CD14-positive monocyte (primary cell): Measurements from ENCODE around the gene PSMC5. TPM values are rescaled to one million over a fixed set of nuclear protein-coding genes. Genes with fewer than 3 reads are reported as not detected.

ENCODE experiments used
- DNase-seq, 3 donors: peaks; one replicate each; pipeline ENCODE4 v3.0.0-alpha.2; 2011 to 2022
- H2AFZ ChIP-seq: 2 replicates; pipeline ENCODE4 v1.6.0; 2012; ENCODE audit warnings: mild to moderate bottlenecking, low read depth, low read length, inconsistent platforms; ENCODE audit not compliant: insufficient read depth, poor library complexity, severe bottlenecking
- H3K27ac ChIP-seq, 2 donors: 1 replicate in 1 of 2; 2 replicates in 1 of 2; pipeline ENCODE4 v1.5.1; 2012 to 2013; ENCODE audit warnings: low read length in 2 of 2, control low read depth in 1 of 2, inconsistent platforms in 1 of 2, low read depth in 1 of 2, mild to moderate bottlenecking in 1 of 2
- H3K27me3 ChIP-seq, 2 donors: one replicate each; pipeline versions ENCODE4 v1.6.0 to v1.6.1; 2011 to 2013; ENCODE audit warnings: low read length in 2 of 2; ENCODE audit not compliant: control insufficient read depth in 2 of 2, insufficient read depth in 2 of 2
- H3K36me3 ChIP-seq, 2 donors: replicated peaks in 1 of 2; 1 replicate in 1 of 2; 2 replicates in 1 of 2; pipeline versions ENCODE4 v1.5.1 to v1.6.1; 2012 to 2013; ENCODE audit warnings: low read length in 2 of 2, control low read depth in 1 of 2, inconsistent platforms in 1 of 2, mild to moderate bottlenecking in 1 of 2; ENCODE audit not compliant: insufficient read depth in 2 of 2, control insufficient read depth in 1 of 2
- H3K4me1 ChIP-seq, 2 donors: 1 replicate in 1 of 2; 2 replicates in 1 of 2; pipeline versions ENCODE4 v1.5.1 to v1.6.1; 2012 to 2013; ENCODE audit warnings: low read length in 2 of 2, control low read depth in 1 of 2, inconsistent platforms in 1 of 2, mild to moderate bottlenecking in 1 of 2, moderate library complexity in 1 of 2; ENCODE audit not compliant: insufficient read depth in 2 of 2, control insufficient read depth in 1 of 2
- H3K4me2 ChIP-seq: replicated peaks from 2 replicates; pipeline ENCODE3; 2012; ENCODE audit warnings: low read length, moderate library complexity, mild to moderate bottlenecking; ENCODE audit not compliant: poor library complexity, severe bottlenecking; ENCODE audit errors: extremely low read depth
- H3K4me3 ChIP-seq, 3 experiments: fragments of 200-600 bp in 1 of 3; sonication (generic) in 1 of 3; replicated peaks in 1 of 3; 1 replicate in 2 of 3; 2 replicates in 1 of 3; pipeline ENCODE4 v1.5.1; 2011 to 2013; ENCODE audit warnings: low read length in 3 of 3, mild to moderate bottlenecking in 3 of 3, control low read depth in 2 of 3, low read depth in 2 of 3, inconsistent platforms in 1 of 3, moderate library complexity in 1 of 3
- H3K79me2 ChIP-seq: 2 replicates; pipeline ENCODE4 v1.6.0; 2012; ENCODE audit warnings: mild to moderate bottlenecking, control low read depth, inconsistent platforms, low read length, moderate library complexity; ENCODE audit not compliant: insufficient read depth
- H3K9ac ChIP-seq: 2 replicates; pipeline ENCODE4 v1.6.0; 2017; ENCODE audit warnings: low read length, mild to moderate bottlenecking; ENCODE audit not compliant: insufficient read depth, poor library complexity, severe bottlenecking
- H3K9me3 ChIP-seq, 2 donors: replicated peaks in 1 of 2; 1 replicate in 1 of 2; 2 replicates in 1 of 2; pipeline versions ENCODE4 v1.5.1 to v1.6.1; 2012 to 2013; ENCODE audit warnings: low read length in 2 of 2, control low read depth in 1 of 2; ENCODE audit not compliant: control insufficient read depth in 1 of 2, insufficient read depth in 1 of 2
- H4K20me1 ChIP-seq: 2 replicates; pipeline ENCODE4 v1.6.0; 2012; ENCODE audit warnings: mild to moderate bottlenecking, low read length, control low read depth, moderate library complexity; ENCODE audit not compliant: insufficient read depth
- H3K27ac Mint-ChIP-seq, 7 donors: one replicate each; pipeline ENCODE4 v1.8.0; 2020; ENCODE audit warnings: mild to moderate bottlenecking in 7 of 7, mixed read lengths in 7 of 7, moderate library complexity in 6 of 7, inconsistent platforms in 2 of 7
- H3K27me3 Mint-ChIP-seq, 3 donors: one replicate each; pipeline ENCODE4 v1.8.0; 2021 to 2022; ENCODE audit warnings: low read depth in 3 of 3, mild to moderate bottlenecking in 3 of 3, mixed read lengths in 3 of 3, moderate library complexity in 3 of 3, inconsistent platforms in 1 of 3
- H3K36me3 Mint-ChIP-seq, 2 donors: one replicate each; pipeline ENCODE4 v1.8.0; 2020; ENCODE audit warnings: mixed read lengths in 2 of 2, inconsistent platforms in 1 of 2, mild to moderate bottlenecking in 1 of 2
- H3K4me1 Mint-ChIP-seq: one replicate; pipeline ENCODE4 v1.8.0; 2020; ENCODE audit warnings: mild to moderate bottlenecking, mixed read lengths
- H3K4me3 Mint-ChIP-seq, 2 donors: one replicate each; pipeline ENCODE4 v1.8.0; 2020; ENCODE audit warnings: mild to moderate bottlenecking in 2 of 2, mixed read lengths in 2 of 2, moderate library complexity in 1 of 2
- H3K9me3 Mint-ChIP-seq, 7 donors: one replicate each; pipeline ENCODE4 v1.8.0; 2020 to 2022; ENCODE audit warnings: mixed read lengths in 7 of 7, mild to moderate bottlenecking in 6 of 7, moderate library complexity in 6 of 7, inconsistent platforms in 2 of 7
- WGBS: methylation state at CpG from one replicate; pipeline ENCODE4 v1.1.5; 2013; ENCODE audit warnings: missing lambda C conversion rate; ENCODE audit not compliant: insufficient coverage; 5-methylcytosine and 5-hydroxymethylcytosine counted together
- intact Hi-C, 2 donors: fragments of 100-400 bp; cut with micrococcal nuclease; formaldehyde crosslinking; loops; one replicate each; pipeline versions ENCODE4 v1.15.0 to v1.15.1; 2023
- polyA plus RNA-seq, 3 donors: library from polyadenylated mRNA; depleted of rRNA in 1 of 3; unstranded in 2 of 3; stranded (reverse) in 1 of 3; fragments of 300-500 nt in 2 of 3; fragments of >200 nt in 1 of 3; fragmentation: Illumina TruSeq in 2 of 3; gene quantifications; 1 replicate in 2 of 3; 2 replicates in 1 of 3; pipeline ENCODE4 v1.2.3, GENCODE V29; 2012 to 2021
- TF ChIP-seq, protein P1 (sequence below): fragments of 200-600 bp; IDR thresholded peaks from one replicate; pipeline ENCODE4 v1.8.0; 2022; ENCODE audit warnings: antibody characterized with exemption, mild to moderate bottlenecking

Gene PSMC5
- polyA plus RNA-seq, 3 donors = 82.8 to 97.2 (median 88.3) TPM

DNA sequence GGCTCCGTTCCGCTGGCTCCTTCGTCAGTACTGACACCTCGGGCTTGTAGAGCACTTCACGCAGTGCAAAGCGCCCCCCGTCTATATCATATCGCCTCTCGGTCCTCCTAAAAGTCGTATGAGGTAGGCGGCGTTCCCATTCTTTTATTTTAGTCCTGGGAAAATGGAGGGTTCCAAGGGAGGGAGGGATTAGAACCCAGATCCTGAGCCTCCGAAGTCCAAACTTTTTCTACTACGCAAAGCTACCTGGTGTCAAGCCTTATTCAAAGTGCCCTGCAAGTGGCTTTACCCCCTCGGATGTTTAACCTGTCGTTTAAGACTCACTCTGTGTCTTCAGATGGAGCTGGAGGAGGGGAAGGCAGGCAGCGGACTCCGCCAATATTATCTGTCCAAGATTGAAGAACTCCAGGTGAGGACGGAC is 580 bp downstream of the PSMC5 start:
- peaks cover 33% of the 10 kb centered on the region for H3K4me1 Mint-ChIP-seq
- TF ChIP-seq, protein P1, sequence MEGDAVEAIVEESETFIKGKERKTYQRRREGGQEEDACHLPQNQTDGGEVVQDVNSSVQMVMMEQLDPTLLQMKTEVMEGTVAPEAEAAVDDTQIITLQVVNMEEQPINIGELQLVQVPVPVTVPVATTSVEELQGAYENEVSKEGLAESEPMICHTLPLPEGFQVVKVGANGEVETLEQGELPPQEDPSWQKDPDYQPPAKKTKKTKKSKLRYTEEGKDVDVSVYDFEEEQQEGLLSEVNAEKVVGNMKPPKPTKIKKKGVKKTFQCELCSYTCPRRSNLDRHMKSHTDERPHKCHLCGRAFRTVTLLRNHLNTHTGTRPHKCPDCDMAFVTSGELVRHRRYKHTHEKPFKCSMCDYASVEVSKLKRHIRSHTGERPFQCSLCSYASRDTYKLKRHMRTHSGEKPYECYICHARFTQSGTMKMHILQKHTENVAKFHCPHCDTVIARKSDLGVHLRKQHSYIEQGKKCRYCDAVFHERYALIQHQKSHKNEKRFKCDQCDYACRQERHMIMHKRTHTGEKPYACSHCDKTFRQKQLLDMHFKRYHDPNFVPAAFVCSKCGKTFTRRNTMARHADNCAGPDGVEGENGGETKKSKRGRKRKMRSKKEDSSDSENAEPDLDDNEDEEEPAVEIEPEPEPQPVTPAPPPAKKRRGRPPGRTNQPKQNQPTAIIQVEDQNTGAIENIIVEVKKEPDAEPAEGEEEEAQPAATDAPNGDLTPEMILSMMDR = no peak
- 5% methylated on average over 8 of the region's 19 CpGs for WGBS
- Histone ChIP-seq H3K4me2 (peak overlapping the region; percentile 86), H3K27me3 (no peaks in the 10 kb centered on the region), H3K4me3 (peak overlapping the region; percentile 80 to 94 (median 84)), H3K79me2 (peaks cover 56% of the 10 kb centered on the region), H3K27ac (peak overlapping the region; percentile 76 to 95), H2AFZ (peak overlapping the region; percentile 91), H4K20me1 (peaks cover 43% of the 10 kb centered on the region), H3K9ac (peak overlapping the region; percentile 79), H3K36me3 (peaks cover 61 to 71% of the 10 kb centered on the region in 2 donors), H3K4me1 (peaks cover 18 to 22% of the 10 kb centered on the region in 2 donors), H3K9me3 (no peaks in the 10 kb centered on the region)
- DNase-seq = peak in 1 of 3 donors; percentile 4
- intact Hi-C loops = loop anchor here (2.0 to 5.0 kb wide), 3 partner anchors 13 to 131 kb away; partner anchors contain the start of gene SMARCD2 (in 1 of the 2)
- H3K27me3 Mint-ChIP-seq = peaks cover 0 to 2% (median 0%) of the 10 kb centered on the region in 3 donors
- H3K27ac Mint-ChIP-seq = peak overlapping the region; percentile 97 to 100 (median 100)
- no peaks in the 10 kb centered on the region for H3K9me3 Mint-ChIP-seq
- H3K4me3 Mint-ChIP-seq = peak overlapping the region; percentile 99 to 100
- H3K36me3 Mint-ChIP-seq = peaks cover 66 to 67% of the 10 kb centered on the region in 2 donors

DNA sequence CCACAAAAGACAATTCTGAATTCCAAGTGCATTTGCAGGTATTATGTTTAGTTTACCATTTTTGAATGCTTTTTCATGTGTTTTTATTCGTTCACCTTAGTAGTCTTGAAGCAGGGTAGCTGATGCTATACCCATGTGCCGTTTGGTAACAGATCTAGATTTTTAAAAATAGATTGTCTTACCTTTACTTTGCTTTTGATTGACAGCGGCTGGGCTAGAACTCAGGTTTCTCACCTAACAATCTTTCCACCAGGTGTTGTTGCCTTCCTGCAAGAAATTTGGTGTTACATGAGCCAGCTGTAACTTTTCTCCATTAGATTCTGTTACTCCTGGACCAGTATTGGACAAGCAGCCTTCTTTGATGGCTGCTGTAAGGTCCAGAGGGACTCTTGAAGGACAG is 1.7 kb downstream of the PSMC5 start:
- Histone ChIP-seq H2AFZ (no peak overlapping the region), H4K20me1 (peaks cover 48% of the 10 kb centered on the region), H3K9ac (no peak overlapping the region), H3K4me2 (no peak overlapping the region), H3K36me3 (peaks cover 65 to 71% of the 10 kb centered on the region in 2 donors), H3K27ac (no peak overlapping the region), H3K4me1 (peaks cover 18 to 22% of the 10 kb centered on the region in 2 donors), H3K9me3 (no peaks in the 10 kb centered on the region), H3K27me3 (no peaks in the 10 kb centered on the region), H3K4me3 (no peak overlapping the region), H3K79me2 (peaks cover 62% of the 10 kb centered on the region)
- H3K4me3 Mint-ChIP-seq = no peak overlapping the region
- TF ChIP-seq, protein P1 = no peak
- H3K4me1 Mint-ChIP-seq = peaks cover 33% of the 10 kb centered on the region
- DNase-seq = no peak
- peaks cover 66 to 69% of the 10 kb centered on the region in 2 donors for H3K36me3 Mint-ChIP-seq
- H3K27ac Mint-ChIP-seq = no peak overlapping the region
- H3K9me3 Mint-ChIP-seq = no peaks in the 10 kb centered on the region
- WGBS = no CpG with 5 or more reads among the region's 3 CpGs
- H3K27me3 Mint-ChIP-seq = peaks cover 0 to 2% (median 0%) of the 10 kb centered on the region in 3 donors
- intact Hi-C loops = loop anchor here in 1 of 2 donors (5.0 kb wide), 1 partner anchor 132 kb away; no protein-coding TSS in a partner anchor
